Activated naive CD4-positive, alpha-beta T cell (primary cell): ENCODE results near the gene CLMN.

Source experiments
- DNase-seq, 4 experiments: peaks; one replicate each; lab custom pipeline; 2025; lab: John Stamatoyannopoulos, UW

Gene CLMN

DNA sequence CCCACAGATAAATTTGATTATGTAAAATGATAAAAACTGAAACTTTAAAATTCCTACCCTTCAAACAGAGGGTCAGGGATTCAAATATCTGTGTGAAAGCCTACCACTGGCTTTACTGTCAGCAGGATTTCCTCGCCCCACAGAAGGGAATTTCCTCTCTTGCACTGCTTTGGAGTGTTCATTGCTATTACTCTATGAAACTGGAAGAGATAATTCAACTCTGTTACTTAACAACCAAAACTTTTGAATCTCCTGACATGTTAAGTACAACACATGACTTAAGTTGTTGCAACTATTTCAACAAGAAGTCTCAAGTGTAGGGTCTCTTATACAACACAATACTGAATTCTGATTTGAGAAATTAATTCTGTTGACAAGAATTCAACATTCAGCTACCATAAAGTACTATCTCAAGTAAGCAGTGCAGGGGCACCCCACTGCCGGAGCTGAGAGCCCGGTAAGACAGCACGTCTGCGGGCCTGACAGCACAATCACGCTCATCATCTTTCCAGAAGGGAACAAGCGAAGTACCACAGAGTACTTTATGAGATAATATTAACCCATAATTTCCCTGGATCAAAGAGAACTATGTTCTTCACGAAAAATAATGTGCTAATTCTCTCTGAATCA lies 185.3 kb downstream of the CLMN start:
- no peak for DNase-seq

DNA sequence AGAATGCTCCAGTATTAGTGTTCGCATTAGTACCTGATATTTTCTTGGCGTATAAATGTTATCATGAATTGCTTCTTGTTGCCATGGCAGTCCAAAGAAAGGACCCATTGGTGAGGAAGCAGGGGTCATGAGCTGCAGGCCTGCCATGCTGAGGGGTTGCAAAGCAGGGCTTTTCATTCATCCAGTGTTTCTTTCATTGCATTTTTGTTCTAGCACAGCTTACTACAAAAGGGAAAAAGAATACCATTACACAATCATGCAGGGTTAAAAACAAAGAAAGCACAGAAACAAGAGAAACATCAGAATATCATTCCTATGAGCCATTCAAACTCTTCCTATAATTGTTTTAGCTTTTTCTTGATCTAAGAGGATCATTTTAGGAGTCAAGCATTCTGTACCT lies 186.4 kb downstream of the CLMN start:
- no peak for DNase-seq

DNA sequence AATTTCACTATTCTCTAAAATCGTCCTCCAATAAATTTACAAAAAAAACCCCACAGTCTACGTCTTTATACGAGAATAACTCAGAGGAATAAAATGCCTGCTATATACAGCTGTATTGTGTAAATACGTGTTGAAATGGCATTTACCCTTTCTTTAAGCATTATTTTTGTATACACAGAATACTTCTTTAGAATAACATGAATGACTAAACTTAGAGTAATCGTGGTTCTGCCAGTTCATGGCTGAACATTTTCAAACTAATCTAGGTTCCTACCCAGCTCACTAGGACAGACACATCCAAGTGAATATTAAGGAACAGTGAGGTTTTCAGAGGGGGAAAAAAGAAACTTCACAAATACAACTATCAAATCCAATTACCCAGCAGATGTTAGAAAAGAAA lies 186.9 kb downstream of the CLMN start:
- DNase-seq: no peak
